ENCODE measurements around the gene DZIP1L.
A peak's percentile ranks its signal among the peaks of the same experiment; 100 is the strongest.
"Not testable (repeated sequence)": the region's sequence is repeated elsewhere in the genome, so short reads cannot be mapped to it uniquely, and the experiment has no call there.

The DZIP1L gene, protein sequence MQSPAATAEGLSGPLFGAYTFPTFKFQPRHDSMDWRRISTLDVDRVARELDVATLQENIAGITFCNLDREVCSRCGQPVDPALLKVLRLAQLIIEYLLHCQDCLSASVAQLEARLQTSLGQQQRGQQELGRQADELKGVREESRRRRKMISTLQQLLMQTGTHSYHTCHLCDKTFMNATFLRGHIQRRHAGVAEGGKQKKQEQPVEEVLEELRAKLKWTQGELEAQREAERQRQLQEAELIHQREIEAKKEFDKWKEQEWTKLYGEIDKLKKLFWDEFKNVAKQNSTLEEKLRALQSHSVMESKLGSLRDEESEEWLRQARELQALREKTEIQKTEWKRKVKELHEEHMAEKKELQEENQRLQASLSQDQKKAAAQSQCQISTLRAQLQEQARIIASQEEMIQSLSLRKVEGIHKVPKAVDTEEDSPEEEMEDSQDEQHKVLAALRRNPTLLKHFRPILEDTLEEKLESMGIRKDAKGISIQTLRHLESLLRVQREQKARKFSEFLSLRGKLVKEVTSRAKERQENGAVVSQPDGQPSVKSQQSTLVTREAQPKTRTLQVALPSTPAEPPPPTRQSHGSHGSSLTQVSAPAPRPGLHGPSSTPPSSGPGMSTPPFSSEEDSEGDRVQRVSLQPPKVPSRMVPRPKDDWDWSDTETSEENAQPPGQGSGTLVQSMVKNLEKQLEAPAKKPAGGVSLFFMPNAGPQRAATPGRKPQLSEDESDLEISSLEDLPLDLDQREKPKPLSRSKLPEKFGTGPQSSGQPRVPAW

DNA sequence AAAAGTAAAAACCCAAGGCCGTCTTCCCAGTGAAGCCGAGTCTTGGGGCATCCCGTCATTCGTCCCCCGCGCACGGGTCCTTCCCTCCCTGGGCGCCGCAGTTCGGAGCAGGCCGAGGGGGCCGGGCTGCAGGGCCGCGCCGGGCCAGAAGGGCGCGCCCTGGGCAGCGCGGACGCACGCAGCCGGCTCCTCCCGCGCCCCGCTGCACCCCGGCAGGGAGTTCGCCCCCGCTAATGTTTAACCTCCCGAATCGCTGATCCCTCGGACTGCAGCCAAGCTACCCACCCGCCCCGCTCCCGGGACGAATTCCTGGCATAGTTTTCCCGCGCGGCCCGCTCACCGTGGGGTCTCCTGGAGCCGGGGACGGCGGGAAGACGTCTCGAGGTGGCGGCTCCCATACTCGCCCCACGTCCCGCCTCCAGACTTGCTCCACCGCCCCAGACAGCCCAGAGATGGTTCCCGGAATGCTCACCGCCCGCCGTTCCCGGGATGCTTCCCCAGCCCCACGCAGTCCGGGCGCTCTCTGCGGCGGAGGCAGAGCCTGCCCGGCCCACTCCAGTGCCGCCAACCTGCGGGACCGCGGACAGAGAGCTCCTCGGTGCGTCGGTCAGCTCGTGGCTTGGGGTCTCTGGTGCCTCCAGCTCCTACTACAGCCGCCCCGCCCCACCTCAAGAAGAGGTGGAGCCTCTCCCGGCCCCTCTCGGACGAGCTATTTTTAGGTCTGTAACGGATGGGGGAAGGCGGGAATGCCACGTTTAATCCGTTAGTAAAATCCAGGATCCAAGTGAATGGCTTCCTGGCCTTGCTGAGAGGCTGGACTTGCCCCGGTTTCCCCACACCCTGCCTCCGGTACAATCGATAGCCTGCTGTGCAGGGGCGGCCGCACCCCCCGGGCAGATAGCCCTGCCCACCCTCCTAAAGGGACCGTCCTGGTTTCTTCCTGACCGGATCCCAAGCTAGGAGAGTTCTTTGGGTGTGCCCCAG is at the start of gene DZIP1L:
TSS of gene DZIP1L (minus strand) at position 621 of the 984 bp plus-strand sequence. CDS start 11,637 bp downstream, outside the sequence.
- no peak for DNase-seq (ENCODE audit: low read depth)

DNA sequence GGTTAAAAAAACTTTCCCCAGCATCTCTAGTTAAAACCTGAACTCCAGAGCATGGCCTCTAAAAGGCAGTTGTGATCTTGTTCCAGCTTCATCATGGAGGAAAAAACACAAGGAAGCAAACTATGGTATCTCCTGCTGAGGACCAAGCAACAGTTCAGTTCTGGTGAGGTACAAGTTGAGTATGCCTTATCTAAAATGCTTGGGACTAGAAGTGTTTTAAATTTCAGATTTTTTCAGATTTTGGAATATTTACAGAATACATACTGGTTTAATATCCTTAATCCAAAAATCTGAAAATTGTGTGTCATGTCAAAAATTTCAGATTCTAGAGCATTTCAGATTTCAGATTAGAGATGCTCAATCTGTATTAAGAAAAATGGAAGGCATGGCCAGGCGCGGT is 49.7 kb upstream of the DZIP1L start:
- DNase-seq (ENCODE audit: low read depth), result no peak

DNA sequence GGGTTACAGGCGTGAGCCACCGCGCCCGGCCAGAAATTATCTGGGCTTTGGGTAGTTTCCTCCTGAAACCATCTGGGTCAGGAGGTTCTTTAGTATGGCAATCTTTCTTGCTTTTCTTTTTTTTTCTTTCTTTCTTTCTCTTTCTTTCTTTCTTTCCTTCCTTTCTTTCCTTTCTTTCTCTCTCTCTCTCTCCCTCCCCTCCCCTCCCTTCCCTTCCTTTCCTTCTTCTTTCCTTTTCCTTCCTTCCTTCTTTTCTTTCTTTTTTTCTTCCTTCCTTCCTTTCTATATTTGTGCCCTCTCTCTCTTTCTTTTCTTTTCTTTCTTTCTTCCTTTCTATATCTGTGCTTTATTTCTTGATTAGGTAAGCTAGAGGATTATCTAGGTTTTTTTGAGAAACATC is 42.3 kb upstream of the DZIP1L start:
- no peak for DNase-seq (ENCODE audit: low read depth)

DNA sequence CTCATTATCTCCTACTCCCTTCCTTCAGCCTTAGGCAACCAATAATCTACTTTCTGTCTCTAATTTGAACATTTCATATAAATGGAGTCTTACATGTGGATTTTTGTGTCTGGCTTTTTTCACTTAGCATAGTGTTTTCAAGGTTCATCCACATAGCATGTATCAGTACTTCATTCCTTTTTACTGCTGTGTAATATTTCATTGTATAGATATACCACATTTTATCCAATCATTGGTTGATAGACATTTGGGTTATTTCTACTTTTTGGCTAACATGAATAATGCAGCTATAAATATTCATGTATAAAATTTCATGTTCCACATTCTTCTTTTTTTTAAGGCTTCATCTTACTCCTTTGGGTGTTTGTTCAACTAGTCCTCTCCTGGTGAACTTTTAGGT is 39.1 kb upstream of the DZIP1L start:
- no peak for DNase-seq (ENCODE audit: low read depth)

DNA sequence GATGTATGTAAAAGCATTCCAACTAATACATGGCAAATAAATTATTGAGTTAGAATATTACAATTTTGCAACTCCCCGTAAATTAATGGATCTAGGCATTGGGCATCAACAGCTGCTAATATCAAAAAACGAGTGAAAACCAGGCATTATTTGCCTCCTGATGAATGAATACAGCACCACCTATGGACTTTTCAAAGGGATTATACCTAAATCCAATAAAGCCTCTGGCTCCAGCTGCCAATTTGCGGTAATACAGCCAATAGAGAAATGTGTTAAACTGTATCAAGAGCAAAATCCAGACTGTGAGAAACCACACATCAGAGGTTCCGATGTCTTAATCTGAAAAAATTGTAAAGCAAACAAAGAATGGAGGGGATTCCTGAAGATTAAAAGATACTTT is 33.1 kb upstream of the DZIP1L start:
- DNase-seq (ENCODE audit: low read depth), result no peak

DNA sequence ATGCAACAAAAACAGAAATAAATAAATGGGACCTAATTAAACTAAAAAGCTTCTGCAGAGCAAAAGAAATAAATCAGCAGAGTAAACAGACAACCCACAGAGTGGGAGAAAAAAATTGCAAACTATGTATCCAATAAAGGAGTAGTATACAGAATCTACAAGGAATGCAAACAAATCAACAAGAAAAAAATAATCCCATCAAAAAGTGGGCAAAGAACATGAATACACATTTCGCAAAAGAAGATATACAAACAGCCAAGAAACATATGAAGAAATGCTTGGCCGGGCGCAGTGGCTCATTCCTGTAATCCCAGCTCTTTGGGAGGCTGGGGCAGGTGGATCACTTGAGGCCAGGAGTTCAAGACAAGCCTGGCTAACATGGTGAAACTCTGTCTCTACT is 26.8 kb upstream of the DZIP1L start:
- not testable (repeated sequence) for DNase-seq (ENCODE audit: low read depth)

DNA sequence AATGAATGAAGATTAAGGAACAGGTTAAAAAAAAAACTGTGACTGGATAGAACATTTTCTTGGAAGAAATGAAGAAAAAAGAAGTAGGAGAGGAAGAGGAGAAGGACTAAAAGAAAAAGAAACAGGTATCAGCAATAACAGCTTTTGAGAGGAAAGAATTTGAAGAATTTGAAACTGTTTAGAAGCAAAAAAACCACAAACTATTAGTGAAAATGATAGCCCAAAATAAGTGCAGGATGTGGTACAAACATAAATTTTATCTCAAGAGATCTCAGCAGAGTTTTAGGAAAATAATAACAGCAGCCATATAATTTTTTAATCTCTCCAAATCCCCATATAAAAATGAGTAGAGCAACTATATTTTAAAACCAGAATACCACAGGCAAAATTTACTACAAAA is 25.5 kb upstream of the DZIP1L start:
- no peak for DNase-seq (ENCODE audit: low read depth)

DNA sequence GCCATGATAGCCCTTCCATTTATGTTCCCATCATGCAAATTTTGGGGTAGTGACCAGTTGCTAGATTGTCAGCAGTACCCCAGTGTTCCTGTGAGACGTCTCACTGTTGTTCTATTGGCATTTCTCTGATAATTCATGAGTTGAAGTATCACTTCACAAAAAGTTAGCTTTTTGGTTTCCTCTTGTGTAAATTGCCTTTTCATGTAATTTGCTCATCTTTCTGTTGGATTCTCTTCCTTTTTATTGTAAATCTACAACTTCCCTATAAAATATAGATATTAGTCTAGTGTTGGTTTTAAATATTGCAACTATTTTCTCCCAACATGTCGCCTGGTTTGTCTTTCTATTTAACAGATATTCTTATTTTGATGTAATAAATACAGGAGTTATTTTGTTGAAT is 24.3 kb upstream of the DZIP1L start:
- no peak for DNase-seq (ENCODE audit: low read depth)

DNA sequence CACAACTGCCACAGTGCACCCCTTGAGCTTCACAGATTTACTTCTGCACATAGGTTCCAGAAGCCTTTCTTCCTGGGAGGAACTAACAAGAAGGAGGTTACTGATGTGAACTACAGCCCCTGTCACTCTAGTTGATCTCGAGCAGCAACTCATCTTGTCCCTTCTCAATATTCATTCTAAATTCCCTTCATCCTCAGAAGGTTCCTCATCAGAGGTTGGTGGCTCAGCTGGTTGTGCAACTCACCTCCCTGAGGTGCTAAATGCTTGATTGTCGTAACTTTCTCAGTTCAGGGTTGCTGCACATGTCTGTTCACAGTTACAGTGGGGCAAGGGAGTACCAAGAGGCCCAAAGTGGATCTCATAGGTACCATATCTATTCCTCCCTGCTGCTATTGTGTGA is 22.5 kb upstream of the DZIP1L start:
- no peak for DNase-seq (ENCODE audit: low read depth)

DNA sequence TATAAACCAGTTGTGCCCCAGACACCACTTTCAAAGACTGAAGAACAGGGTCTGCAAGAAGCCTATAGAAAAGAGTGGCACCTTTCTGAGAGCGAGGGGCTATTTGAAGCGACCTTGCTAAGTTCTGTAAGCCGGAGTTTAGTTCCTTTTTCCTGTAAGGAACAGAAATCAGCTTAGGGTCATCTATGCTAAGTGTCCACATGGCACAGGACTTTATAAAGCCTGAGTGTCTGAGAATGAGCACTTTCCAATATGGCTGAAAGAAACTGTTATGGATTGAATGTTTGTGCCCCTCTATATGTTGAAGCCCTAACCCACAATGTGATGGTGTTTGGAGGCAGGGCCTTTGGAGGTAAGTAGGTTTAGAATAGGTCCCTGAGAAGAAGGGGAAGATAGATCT is 20.8 kb upstream of the DZIP1L start:
- DNase-seq (ENCODE audit: low read depth), result no peak

DNA sequence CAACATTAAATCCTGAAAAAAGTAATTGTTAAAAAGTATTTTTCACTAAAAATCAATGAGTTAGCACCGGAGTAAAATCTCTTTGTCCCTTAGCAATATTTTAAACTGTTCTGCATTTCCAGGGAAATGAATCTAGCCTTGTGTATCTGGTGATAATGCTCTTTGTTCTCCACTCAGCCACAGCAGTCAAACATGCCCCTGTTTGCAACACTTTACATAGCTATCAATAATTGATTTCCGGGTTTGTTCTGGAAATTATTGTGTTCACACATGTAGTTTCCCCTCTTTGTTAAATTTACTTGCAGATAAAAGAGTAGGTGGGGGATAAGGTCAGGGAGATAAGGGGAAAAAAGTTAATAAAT is 20.4 kb upstream of the DZIP1L start:
- no peak for DNase-seq (ENCODE audit: low read depth)

DNA sequence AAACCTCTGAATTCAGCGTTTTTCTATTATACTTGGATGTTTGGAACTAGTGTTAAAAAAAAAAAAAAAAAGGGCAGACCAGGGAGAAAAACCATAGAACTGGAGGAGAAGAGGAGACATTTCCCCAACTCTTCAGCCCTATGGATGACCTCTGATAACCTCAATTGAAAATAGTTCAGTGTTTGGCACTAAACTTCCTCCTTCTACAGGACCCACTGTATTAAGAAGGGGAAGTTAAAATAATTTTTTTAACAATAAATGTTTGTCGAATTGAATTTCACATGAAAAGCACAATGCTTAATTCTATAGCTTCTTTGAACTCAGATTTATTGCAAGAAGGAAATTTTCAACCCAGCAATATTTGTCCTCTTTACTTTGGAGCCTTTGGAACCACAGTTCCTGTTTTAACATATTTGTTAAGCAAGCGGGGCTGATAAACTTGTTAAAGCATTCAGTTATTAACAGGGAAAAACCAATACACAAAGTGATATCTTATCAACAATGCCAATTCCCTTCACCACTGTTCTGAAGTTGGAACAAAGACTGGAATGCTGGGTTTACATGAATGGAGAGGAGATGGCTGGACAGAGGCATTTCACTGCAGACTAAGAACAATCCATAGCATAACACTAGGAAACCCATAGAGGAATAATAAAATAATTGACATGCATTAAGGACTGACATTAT is 19.9 kb upstream of the DZIP1L start:
- DNase-seq (ENCODE audit: low read depth), result no peak

DNA sequence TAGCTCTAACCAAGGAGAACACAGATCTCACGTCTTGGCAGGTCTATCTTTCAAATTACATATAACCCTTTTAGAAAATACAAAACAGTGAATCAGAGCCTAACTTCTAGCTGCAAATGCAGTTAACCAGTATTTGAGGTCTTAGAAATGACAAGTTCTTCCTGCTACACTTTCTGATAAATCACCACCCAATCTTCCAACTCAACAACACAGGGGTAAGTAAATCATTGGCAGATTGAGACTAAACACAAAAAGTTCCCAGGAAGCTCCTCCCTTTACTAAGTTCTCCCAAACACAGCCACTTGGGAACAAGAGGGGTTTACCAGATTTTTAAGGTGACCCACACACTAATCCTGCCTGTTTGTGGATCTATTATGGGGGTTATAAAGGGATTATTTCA is 16.8 kb upstream of the DZIP1L start, which contains the start of gene A4GNT:
TSS of gene A4GNT (minus strand) at position 152 of the 400 bp plus-strand sequence. CDS start 1,134 bp downstream, outside the sequence.
- no peak for DNase-seq (ENCODE audit: low read depth)

DNA sequence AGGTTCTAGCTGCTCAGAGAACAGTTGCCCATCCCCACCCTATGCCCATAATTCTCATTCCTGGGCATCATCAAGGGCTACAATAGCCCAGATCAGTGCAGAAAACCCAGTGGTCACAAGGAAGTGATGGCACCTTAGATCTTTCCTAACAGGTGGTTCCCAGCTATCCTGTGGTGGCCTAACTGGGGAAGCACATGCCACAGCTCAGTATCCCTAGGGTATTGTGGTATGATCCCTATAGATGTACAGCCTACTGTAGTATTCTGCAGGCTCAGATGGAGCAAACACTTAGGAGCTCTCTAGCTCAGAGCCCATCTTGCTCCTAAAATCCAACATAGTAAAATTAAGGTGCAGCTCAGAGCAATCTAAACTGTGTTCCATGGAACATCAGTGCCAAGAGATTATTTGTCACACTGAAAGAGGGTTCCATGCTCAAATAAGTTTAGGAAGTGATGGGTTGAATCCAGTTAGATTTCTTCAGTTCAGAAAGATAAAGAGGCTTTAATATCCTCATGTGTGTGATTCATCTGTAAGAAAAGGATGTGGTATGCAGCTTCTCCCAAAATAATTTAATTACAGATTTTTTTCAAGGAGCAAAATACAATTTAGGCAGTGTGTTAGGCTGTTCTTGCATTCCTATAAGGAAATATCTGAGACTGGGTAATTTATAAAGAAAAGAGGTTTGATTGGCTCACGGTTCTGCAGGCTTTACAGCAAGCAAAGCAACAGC is 12.4 kb upstream of the DZIP1L start:
- DNase-seq (ENCODE audit: low read depth), result no peak

DNA sequence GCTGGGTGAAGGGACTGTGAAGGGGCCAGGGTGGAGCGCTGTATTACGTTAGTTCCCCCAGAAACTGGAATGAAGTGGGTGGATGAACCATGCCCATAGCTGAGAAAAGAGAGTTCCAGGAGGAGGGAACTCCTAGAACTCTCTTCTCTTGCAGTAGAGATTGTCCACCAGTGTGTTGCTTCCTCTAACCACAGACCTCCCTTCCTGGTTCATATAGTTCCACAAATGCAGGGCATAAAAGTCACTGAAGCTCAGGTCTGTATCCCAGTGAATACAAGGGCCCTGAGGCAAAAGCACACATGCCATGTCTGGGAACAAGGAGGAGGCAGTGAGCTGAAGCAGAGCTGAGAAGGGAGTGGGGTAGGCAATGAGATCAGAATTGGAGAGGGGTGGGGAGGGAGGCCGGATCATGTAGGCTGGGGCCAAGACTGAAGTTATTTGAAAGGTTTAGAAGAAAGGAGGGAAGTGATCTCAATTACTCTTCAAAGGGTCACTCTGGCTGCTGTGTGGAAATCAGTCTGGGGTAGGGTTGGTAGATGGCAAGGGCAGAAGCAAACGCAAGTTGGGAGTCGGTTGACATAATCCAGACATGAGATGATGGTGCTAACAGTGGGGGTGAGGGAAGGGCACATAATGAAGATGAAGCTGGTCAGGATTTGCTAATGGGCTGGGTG is 10.3 kb upstream of the DZIP1L start:
- no peak for DNase-seq (ENCODE audit: low read depth)

DNA sequence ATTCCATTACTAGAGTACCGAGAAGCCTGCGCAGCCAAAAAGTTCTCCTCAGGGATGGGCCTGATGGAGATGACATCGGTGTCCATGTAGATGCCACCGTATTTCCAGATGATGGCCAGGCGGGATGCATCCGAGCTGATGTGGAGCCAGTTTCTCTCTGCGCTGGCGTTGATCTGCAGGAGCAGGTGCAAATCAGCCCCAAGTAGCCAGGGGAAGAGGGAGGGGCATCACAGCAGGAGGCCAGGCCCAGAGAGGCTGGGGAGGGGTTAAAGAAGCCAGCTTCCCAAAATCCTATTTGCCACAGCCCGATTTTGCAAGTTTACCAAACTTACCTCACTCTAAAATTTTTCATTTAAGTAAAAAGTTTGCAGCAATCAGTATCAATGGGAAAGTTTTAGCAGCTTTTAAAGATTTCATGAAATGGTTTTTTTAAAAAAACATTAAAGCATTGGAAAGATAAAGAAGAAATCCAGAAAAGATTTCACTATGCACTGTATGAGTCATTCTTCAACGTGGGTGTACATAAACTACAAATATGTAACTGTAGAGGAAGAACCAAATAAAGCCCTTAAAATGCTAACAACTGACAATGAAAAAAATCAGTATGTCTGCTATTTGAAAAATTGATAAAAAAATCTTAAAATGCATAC is 9.4 kb upstream of the DZIP1L start:
- DNase-seq (ENCODE audit: low read depth), result no peak

DNA sequence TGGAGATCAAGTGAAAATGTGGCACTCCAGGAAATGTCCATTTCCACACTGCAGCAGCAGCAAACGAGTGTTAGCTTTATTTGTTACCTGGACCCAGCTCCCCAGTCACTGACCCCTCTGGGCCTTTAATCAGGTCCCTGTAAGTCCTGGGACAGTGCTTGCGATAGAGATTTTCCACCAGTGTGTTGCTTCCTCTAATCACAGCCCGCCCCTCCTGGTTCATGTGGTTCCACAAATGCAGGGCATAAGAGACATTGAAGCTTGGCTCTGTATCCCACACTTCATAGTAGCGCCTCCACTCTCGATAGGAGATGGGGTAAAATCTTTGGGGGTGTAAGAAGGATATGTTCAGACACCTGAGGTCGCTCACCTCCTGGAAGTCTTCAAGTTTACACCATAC is 8.8 kb upstream of the DZIP1L start:
- no peak for DNase-seq (ENCODE audit: low read depth)

DNA sequence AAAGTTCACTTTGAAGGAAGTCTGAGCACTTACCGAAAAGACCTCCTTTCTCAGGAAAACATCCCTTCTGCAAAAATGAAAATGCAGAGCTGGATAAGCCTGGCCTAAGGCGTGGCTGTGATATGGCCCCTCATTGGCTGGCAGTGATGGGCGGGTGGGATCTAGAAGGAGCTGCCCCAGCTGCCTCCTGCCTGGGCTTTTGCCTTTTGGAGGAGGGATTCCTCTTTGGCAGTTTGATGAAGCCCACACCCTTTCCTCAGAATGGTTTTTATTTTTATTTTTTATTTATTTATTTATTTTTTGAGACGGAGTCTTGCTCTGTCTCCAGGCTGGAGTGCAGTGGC is 4.0 kb upstream of the DZIP1L start:
- no peak for DNase-seq (ENCODE audit: low read depth)

DNA sequence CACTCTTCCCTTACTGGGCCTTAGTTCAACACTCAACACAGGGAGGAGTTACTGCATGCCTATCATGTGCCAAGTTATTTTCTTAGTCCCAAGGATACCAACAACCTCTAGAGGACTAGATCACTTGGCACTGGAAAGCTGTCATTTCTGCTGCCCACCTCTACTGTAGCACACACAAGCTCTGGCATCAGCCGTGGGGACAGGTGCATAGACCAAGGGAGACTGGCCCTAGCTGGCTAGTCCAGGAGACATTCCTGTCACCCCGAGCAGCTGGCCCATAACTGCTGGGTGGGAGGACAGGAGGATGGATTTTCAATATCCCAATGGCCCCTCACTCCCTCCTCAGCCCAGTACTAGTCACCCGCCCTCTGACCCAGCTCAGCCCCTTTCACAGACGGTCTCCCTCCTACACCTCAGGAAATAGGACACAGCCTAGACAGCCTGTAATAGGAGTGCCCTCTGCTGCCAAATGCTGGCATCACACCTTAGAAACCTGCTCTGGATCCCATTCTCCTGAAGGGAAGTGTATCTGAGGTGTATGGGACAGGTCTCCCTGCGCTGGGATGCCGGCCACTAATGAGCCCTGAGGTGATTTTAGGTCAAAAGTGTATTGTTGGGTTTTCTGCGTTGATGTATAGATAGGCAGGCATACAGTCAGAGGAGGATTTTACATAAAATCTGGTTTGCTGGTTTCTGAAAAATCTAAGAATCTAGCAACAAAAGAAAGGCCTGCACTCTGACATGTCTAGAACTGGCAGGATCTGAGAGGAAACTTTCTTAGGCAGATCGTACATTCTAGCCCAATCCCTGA is 3.4 kb upstream of the DZIP1L start:
- peak; percentile 32 for DNase-seq (ENCODE audit: low read depth)

All from stimulated activated CD4-positive, alpha-beta T cell treated with anti-CD3 and anti-CD28 coated beads, Interleukin-2, amount 100 ng/mL, for 4 hours (primary cell).